NK-92 (cell line): ENCODE results near the gene CD2AP.
A peak's percentile ranks its signal among the peaks of the same experiment; 100 is the strongest.
"Not testable (repeated sequence)": the region's sequence is repeated elsewhere in the genome, so short reads cannot be mapped to it uniquely, and the experiment has no call there.

Experiments
- DNase-seq: peaks from one replicate; lab custom pipeline; 2025; ENCODE audit not compliant: unreplicated experiment; lab: John Stamatoyannopoulos, UW

CD2AP gene, protein sequence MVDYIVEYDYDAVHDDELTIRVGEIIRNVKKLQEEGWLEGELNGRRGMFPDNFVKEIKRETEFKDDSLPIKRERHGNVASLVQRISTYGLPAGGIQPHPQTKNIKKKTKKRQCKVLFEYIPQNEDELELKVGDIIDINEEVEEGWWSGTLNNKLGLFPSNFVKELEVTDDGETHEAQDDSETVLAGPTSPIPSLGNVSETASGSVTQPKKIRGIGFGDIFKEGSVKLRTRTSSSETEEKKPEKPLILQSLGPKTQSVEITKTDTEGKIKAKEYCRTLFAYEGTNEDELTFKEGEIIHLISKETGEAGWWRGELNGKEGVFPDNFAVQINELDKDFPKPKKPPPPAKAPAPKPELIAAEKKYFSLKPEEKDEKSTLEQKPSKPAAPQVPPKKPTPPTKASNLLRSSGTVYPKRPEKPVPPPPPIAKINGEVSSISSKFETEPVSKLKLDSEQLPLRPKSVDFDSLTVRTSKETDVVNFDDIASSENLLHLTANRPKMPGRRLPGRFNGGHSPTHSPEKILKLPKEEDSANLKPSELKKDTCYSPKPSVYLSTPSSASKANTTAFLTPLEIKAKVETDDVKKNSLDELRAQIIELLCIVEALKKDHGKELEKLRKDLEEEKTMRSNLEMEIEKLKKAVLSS

DNA sequence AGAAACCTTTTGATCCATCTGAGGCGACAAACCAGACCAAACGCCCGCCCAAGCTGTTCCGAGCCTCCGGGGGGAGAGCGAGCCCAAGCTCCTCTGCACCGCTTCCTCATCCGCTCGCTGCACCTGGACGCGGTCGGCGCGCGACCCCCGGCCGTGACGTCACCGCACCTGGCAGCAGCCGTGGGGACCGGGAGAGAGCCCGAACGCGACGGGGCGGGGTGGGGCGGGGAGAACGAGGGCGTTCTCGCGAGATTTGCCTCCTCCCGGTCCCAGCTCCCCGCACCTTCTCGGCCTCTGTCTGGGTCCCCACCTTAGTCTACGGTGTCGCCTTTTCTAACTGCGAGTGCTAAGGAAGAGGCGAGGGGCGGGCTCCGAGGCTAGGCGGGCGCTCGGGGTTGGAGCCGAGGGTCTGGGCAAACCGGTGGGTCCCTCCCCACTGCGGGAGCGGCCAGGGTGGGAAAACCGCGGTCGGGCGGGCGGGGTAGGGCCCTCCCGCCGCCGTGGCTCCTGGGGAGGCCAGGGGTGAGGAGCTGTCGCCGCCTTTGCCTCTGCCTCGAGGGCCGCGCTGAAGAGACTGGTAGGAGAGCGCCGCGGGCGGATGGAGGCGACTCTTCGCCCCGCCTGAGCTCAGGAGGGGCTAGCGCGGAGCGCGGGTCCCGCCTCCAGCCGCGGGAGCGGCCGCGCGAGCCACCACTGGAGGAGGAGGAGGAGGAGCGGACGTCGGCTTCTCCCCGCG is at the start of gene CD2AP:
Gene CD2AP, plus strand, starts transcription at position 293 of the 736 bp plus-strand sequence. CDS start 456 bp downstream, outside the sequence.
- peak; percentile 73 for DNase-seq

DNA sequence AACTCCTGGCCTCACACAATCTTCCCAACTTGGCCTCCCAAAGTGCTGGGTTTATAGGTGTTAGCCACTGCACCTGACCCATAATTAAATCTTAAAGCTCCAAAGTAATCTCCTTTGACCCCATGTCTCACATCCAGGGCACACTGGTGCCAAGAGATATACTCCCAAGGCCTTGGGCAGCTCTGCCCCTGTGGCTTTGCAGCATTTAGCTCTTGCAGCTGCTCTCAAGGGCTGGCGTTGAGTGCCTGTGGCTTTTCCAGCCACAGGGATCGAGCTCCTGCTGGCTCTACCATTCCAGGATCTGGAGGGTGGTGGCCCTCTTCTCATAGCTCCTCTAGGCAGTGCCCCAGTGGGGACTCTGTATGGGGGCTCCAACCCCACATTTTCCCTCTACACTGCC is 49.3 kb upstream of the CD2AP start:
- DNase-seq = no peak

DNA sequence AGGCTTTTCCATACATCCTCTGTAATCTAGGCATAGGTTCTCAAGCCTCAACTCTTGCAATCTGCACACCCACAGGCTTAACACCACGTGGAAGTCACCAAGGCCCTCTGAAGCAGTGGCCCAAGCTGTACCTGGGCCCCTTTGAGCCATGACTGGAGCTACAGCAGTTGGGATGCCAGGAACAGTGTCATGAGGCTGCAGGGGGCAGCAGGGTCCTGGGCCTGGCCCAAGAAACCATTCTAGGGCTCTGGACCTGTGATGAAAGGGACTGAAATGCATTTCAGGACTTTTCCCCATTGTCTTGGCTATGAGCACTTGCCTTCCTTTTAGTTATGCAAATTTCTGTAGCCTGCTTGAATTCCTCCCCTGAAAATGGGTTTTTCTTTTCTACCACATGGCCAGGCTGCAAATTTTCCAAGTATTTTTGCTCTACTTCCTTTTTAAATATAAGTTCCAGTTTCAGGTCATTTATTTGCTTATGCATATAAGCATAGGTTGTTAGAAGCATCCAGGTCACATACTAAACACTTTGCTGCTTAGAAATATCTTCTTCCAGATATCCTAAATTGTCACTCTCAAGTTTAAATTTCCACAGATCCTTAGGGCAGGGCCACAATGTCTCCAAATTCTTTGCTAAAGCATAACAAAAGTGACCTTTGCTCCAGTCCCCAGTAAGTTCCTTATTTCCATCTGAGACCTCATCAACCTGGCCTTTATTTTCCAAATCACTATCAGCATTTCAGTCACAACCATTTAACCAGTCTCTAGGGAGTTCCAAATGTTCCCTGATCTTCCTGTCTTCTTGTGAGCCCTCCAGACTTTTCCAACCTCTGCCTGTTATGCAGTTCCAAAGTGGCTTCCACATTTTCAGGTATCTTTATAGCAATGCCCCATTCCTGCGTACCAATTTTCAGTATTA is 48.6 kb upstream of the CD2AP start:
- DNase-seq = no peak

DNA sequence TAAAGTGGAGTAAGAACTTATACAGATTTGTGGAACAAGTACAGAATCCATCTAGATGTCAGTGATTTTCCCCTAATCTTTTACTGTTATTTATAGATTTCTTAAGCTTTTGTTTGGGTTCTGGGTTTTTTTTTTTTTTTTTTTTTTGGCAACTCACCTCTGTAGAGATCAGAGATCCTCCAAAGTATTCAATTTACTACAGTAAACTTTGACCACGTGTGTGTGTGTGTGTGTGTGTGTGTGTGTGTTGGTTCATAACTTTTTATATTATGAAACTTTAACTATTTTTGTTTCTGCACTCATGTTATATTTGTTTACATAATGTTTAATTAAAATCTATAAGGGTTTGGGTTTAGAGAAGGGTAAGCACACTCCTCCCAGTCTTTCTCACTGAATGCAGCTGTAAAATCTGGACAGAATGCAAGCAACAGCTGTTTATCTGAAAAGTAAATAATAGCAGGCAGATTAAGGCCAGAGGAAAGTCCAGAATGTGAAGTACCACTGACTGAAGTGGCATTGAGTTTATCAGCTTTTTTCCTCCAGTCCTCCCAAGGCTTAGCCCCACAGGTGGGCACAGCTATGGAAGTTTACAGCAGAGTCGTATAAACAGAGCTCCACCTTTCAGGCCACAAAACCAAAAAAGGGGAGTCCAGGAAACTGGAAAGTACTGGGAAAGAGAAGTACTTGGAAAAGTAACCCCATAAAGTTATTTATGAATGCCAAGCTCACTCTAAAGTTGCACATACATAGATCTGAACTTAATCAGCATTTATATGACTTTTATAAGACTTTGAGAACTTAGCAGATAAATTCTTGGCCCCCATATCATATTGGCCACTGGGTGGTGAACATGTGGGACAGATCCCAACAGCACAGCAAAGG is 43.0 kb upstream of the CD2AP start:
- no peak for DNase-seq

DNA sequence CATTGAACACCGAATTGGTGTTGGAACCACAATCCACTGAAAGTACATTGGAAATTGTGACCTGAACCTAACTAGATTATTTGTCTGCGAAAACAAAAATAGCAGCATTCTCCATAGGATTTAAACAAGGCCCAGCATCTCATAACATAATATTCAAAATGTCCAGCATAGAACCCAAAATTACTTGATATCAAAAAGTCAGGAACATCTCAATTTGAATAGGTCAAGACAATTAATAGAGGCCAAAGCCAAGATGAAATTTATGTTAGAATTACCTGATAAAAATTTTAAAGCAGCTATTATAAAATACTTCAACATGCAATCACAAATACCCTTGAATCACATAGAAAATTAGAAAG is 42.4 kb upstream of the CD2AP start:
- DNase-seq = no peak

DNA sequence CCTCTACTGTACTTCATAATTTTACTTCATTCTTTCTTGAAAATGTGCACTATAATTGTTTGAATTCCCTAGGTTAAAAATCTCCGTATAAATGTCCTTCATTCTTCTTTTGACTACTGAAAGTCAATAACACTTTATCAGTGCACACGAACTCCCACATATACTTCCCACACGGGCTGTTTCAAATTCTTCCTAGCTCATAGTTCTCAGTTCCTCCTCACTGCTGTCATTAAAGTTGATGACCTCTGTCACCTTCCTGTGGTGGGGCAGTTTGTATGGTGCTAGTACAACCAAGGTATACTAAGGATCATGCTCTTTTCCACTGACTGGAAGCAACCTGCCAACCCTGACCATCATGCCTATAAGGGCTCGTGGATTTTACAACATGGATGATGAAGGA is 40.0 kb upstream of the CD2AP start:
- no peak for DNase-seq

DNA sequence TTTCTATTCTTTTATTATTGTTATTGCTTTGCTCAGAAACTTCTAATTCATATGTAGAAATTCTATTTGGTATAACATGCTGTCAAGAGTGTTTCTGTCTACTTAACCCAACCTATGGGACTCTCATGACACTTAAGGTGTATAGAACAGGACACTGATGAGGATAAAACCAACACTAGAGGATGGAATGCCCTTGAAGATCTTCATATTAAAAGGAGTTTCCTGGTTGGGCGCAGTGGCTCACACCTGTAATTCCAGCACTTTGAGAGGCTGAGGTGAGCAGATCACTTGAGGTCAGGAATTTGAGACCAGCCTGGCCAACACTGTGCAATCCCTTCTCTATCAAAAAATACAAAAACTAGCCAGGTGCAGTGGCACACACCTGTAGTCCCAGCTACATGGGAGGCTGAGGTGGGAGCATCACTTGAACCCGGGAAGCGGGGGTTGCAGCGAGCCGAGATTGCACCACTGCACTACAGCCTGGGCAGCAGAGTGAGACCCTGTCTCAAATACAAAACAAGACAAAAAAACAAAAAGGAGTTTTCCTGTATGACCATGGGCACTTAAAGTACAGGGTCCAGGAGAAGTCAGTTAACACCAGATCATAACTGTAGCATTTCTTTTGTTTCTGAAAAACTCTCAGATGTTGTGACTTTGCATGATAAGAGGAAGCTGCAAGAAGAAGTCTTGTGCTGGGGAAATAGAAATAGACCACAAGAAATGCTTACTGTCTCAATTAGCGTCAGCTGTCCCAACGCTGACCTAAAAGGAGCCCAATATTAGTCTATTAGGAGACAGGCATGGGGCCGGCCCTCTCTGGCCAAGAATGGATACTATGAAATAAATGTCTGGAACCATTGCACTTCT is 38.9 kb upstream of the CD2AP start:
- no peak for DNase-seq

DNA sequence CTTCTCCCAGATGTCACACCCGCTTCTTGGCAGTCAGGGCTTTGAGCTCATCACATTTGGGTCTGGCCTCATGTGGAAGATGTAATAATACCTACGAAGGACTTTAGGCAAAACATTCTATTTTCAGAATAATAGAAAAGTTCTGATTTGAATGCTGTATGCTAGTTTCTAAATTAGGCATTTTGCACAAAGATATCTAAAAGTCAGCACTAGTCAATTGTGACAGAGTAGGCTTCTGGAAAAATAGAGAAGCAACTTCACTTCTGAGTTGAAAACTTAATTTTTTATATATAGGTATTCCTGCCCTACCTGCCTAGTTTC is 38.3 kb upstream of the CD2AP start:
- DNase-seq = no peak

DNA sequence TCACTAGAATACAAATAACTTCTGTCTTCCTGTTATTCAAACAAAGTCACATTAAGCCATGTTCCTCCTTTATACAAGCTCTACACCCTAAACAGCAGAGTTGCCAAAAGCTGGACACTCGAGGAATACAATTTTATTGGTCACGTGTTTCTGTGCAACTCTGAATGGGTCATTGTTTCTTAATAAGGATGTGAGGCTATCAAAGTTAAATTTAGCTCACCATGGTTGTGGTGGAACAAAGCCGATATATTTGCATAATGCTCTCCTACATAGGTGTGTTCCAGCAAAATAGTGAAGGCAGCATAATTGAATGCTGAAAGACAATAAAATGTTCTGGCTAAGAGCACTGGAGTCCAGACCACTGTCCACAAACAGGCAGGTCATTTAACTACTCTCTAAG is 36.9 kb upstream of the CD2AP start:
- DNase-seq = no peak

DNA sequence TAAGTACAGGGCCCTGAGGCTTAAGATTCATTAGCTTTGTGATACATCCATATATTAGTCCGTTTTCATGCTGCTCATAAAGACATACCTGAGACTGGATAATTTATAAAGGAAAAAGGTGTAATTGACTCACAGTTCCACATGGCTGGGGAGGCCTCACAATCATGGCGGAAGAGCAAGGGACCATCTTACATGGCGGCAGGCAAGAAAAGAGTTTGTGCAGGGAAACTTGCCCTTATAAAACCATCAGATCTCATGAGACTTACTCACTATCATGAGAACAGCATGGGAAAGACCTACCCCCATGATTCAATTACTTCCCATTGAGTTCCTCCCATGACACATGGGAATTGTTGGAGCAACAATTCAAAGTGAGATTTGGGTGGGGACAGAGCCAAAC is 32.6 kb upstream of the CD2AP start:
- DNase-seq = not testable (repeated sequence)

DNA sequence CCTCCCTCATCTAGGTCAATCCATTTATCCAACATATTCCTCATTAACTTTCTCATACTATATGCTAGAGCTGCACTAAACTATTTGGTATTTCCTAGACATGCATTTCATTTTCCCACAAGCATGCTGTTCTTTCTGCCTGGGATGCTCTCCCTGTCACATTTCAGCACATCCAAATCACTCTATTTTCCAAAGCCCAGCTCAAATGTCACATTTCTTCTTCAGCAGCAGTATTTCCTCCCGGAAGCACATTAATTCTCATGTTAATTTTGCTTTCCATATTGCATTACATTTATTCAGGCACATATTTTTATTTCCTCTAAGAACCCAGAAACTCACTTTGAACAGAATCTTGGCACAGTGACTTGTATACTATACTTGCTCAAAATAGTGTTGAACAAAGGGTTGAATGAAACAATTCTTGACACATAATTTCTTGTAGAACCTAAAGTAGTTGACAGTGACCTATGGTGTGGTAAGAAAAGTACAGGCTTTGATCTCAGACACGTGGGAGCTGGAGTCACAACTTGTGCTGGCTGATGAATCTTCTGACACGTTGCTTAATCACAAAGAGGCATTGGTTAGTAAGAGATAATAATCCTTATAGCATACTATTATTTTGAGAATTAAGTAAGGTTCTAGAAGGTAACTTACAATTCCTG is 30.8 kb upstream of the CD2AP start:
- no peak for DNase-seq

DNA sequence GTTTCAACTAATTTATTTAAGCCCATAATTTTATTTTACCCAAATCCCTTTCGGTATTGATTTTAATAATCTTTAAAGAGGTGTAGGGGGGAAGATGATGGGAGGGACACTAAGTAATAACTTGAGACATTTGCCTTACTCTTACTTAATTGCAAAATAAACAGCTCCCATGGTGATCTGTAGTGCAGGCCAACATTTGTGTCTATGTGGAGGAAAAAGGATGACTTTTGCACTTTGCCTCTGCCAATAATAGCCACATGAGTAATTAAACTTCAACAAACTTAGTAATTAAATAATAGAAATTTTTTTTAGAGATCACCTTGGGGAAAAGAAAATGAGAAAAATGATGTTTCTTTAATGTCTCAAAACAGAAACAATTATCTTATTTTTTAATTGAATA is 29.9 kb upstream of the CD2AP start:
- no peak for DNase-seq

DNA sequence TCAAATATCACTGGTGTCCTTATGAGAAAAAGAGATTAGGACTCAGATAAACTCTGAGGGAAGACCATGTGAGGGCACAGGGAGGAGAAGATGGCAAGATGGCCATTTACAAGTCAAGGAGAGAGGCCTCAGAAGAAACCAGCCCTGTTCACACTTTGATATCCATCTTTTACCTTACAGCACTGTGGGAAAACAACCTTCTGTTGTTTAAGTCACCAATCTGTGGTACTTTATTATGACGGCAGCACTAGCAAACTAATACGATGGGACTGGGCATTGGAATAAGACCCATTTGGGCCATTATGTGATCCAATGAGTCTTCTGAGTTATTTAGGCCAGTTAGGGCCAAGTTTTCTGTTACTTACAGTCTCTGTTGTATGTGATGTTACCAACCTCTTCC is 26.4 kb upstream of the CD2AP start:
- DNase-seq = no peak

DNA sequence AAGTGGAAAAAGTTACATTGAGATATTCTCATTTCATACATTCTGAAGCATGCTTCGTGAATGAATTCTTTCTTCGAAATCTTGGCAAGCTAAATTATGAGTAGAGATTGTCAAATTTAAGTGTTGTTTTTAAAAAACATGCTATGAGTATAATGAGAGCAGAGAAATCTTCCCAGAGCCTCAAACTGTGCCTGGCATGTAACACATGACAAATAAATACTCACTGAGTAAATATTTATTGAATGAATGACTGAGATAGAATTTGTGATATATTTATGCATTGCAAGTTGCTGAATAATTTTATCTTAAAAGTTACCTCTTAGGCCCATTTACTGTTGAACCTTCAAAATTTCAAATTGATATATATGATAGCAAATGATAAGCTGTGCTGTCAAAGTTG is 24.7 kb upstream of the CD2AP start:
- no peak for DNase-seq

DNA sequence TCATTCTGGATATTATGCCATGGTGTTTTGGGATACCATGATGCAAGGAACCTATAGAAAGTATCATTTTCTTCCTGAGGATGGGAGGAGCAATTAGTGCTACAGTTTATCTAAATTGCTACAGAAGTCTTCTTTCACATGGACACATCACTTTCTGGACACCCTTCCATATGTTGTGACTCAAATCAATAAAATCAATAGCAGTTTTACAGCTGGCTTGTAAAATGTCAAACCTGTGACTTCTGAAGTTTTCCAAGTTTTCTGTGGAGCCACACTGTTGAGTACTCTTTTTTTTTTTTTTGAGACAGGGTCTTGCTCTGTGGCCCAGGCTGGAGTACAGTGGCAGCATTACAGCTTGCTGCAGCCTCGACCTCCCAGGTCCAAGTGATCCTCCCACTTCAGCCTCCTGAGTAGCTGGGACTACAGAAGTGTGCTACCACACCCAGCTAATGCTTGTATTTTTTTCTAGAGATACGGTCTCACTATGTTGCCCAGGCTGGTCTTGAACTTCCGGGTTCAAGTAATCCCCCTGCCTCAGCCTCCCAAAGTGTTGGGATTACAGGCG is 24.1 kb upstream of the CD2AP start:
- DNase-seq = no peak

DNA sequence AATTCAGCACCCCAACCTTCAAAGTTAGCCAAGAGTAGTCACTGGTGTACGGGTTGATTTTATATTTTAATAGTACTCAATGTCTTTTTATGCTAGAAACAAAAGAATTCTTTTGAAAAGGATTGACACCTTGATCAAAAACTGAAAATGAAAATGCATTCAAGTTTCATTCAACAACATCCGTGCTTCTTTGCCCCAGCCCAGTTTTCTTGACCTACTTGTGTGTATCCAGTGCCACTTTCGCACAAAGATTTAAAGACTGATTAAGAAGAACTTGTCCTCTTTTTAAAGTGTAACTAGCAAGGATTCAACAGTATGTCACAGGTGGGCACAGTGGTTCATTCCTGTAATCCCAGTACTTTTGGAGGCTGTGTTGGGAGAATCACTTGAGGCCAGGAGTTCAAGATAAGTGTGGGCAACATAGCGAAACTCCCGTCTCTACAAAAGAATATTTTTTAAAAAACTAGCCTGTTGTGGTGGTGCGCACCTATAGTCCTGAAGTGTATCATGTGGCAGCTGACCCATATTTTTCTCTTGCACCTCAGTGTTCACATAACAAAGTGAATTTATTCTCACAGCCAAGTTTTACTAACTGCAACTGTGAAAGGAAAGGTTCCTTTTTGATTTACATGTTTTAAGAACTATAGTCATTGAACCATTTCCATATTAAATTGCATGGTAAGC is 22.7 kb upstream of the CD2AP start:
- no peak for DNase-seq

DNA sequence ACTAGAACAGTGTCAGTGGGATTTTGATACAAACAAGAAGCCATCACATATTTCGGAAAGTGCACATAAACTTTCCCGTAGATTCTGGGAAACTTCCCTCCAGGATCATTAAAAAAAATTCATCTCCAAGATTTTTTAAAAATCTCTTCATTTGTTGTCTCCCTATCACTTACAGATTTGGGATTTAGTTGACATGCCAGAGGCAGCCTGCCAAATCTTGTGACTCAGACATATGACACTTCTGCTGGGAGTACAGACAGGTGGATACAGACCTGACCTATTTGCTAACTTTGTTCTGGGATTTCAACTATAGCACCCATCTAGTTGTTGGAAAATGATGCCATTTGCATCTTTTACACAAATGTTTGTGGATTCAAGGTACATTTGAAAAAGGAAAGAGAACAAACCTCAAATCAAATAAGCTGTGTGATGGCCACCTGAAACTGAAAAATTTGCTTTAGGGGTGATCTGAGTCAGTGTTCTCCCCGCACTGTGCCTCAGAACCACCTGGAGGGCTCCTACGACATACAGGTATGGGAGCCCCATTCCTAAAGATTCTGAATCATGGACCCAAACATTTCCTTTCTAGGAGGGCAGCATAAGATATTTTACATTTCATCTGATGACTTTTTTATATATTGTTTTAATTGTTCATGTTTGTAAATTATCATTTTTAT is 21.9 kb upstream of the CD2AP start:
- no peak for DNase-seq
